Fibroblast of lung (primary cell): Measurements from ENCODE around the gene PAPLN. TPM values are rescaled to one million over a fixed set of nuclear protein-coding genes. Genes with fewer than 3 reads are reported as not detected.
"Not testable (repeated sequence)": the region's sequence is repeated elsewhere in the genome, so short reads cannot be mapped to it uniquely, and the experiment has no call there.

Experiments used
- DNase-seq, 2 donors: peaks; one replicate each; pipeline versions ENCODE4 v3.0.0 to v3.0.0-alpha.2; 2010; ENCODE audit warnings: low read depth in 2 of 2
- H2AFZ ChIP-seq: 2 replicates; pipeline ENCODE4 v1.5.1; 2012; ENCODE audit warnings: low read length, control low read depth, inconsistent platforms
- H3K27ac ChIP-seq: 2 replicates; pipeline ENCODE4 v1.5.1; 2011; ENCODE audit warnings: low read length, control low read depth; ENCODE audit not compliant: insufficient read depth
- H3K27me3 ChIP-seq: 2 replicates; pipeline ENCODE4 v1.5.1; 2011; ENCODE audit warnings: mild to moderate bottlenecking, low read length; ENCODE audit not compliant: control insufficient read depth, insufficient read depth
- H3K36me3 ChIP-seq: 2 replicates; pipeline ENCODE4 v1.5.1; 2011; ENCODE audit warnings: low read length; ENCODE audit not compliant: control insufficient read depth, insufficient read depth
- H3K4me1 ChIP-seq: 2 replicates; pipeline ENCODE4 v1.5.1; 2011; ENCODE audit warnings: low read length; ENCODE audit not compliant: control insufficient read depth, insufficient read depth; ENCODE audit errors: extremely low read depth
- H3K4me2 ChIP-seq: 2 replicates; pipeline ENCODE4 v1.5.1; 2011; ENCODE audit warnings: low read length, control low read depth; ENCODE audit not compliant: insufficient read depth; ENCODE audit errors: extremely low read depth
- H3K4me3 ChIP-seq, 4 experiments: fragments of 200-600 bp in 1 of 4; sonication (generic) in 1 of 4; replicated peaks in 1 of 4; 2 replicates each; pipeline ENCODE4 v1.5.1; 2011 to 2016; ENCODE audit warnings: low read length in 4 of 4, low read depth in 3 of 4, mild to moderate bottlenecking in 3 of 4, control low read depth in 2 of 4, inconsistent platforms in 1 of 4, mixed read lengths in 1 of 4; ENCODE audit not compliant: insufficient read depth in 1 of 4; ENCODE audit errors: control extremely low read depth in 1 of 4
- H3K79me2 ChIP-seq: 2 replicates; pipeline ENCODE4 v1.5.1; 2012; ENCODE audit warnings: mild to moderate bottlenecking, low read length, inconsistent platforms; ENCODE audit not compliant: control insufficient read depth, insufficient read depth
- H3K9ac ChIP-seq: 2 replicates; pipeline ENCODE4 v1.5.1; 2011; ENCODE audit warnings: mild to moderate bottlenecking, low read length, control low read depth; ENCODE audit not compliant: insufficient read depth
- H3K9me3 ChIP-seq: 2 replicates; pipeline ENCODE4 v1.5.1; 2012; ENCODE audit warnings: low read depth, low read length; ENCODE audit not compliant: control insufficient read depth, insufficient read depth
- H4K20me1 ChIP-seq: 2 replicates; pipeline ENCODE4 v1.5.1; 2011; ENCODE audit warnings: low read length; ENCODE audit not compliant: control insufficient read depth, insufficient read depth; ENCODE audit errors: extremely low read depth
- EZH2 ChIP-seq: IDR thresholded peaks from 2 replicates; pipeline ENCODE4 v1.5.1; 2012; ENCODE audit warnings: low read length, control low read depth, mild to moderate bottlenecking; ENCODE audit errors: missing control alignments
- polyA plus RNA-seq, 2 donors: library from polyadenylated mRNA; depleted of rRNA in 1 of 2; stranded (reverse) in 1 of 2; unstranded in 1 of 2; fragments of >200 nt; gene quantifications; 2 replicates each; pipeline ENCODE4 v1.2.1, GENCODE V29; 2011 to 2012; ENCODE audit warnings: missing spikeins in 1 of 2
- total RNA-seq: library from RNA; depleted of rRNA; stranded (reverse); fragments of >200 nt; gene quantifications from 2 replicates; pipeline ENCODE4 v1.2.1, GENCODE V29; 2014
- TF ChIP-seq, protein P1 (sequence below), 2 donors: IDR thresholded peaks in 1 of 2; conservative IDR thresholded peaks in 1 of 2; 1 replicate in 1 of 2; 2 replicates in 1 of 2; pipeline ENCODE4 v1.5.1; 2011 to 2012; ENCODE audit warnings: low read length in 2 of 2, control low read depth in 1 of 2, inconsistent platforms in 1 of 2, low read depth in 1 of 2, mild to moderate bottlenecking in 1 of 2

The PAPLN gene
- total and polyA plus RNA-seq, 2 donors (not counting 1 experiment from before 2014, with no cell fraction given), result 1.3 to 6.9 TPM

- Histone ChIP-seq H2AFZ (no peak overlapping the region), H3K4me3 (no peak overlapping the region), H3K27ac (no peak overlapping the region), H3K4me2 (no peak overlapping the region), H4K20me1 (no peaks in the 10 kb centered on the region), H3K4me1 (no peaks in the 10 kb centered on the region), H3K9me3 (no peaks in the 10 kb centered on the region), H3K9ac (no peak overlapping the region), H3K36me3 (no peaks in the 10 kb centered on the region), H3K79me2 (no peaks in the 10 kb centered on the region), H3K27me3 (no peaks in the 10 kb centered on the region)
- no peak for TF ChIP-seq EZH2
- TF ChIP-seq, protein P1, sequence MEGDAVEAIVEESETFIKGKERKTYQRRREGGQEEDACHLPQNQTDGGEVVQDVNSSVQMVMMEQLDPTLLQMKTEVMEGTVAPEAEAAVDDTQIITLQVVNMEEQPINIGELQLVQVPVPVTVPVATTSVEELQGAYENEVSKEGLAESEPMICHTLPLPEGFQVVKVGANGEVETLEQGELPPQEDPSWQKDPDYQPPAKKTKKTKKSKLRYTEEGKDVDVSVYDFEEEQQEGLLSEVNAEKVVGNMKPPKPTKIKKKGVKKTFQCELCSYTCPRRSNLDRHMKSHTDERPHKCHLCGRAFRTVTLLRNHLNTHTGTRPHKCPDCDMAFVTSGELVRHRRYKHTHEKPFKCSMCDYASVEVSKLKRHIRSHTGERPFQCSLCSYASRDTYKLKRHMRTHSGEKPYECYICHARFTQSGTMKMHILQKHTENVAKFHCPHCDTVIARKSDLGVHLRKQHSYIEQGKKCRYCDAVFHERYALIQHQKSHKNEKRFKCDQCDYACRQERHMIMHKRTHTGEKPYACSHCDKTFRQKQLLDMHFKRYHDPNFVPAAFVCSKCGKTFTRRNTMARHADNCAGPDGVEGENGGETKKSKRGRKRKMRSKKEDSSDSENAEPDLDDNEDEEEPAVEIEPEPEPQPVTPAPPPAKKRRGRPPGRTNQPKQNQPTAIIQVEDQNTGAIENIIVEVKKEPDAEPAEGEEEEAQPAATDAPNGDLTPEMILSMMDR (conservative IDR thresholded peaks at IDR 0.05 in 1 of 2, IDR thresholded peaks at IDR 0.05 in 1 of 2; ENCODE audit: low read depth in 1 of 2, low read length in 2 of 2), result peak; percentile 47 to 71
- DNase-seq, result peak; percentile 20 to 65
Measured at GRCh38 chr14:73295198-73295796, 58.0 kb downstream of the PAPLN start.

GRCh38 chr14:73305499-73305898 is 68.2 kb downstream of the PAPLN start:
- Histone ChIP-seq H4K20me1 (no peaks in the 10 kb centered on the region), H3K4me2 (no peak overlapping the region), H3K27me3 (no peaks in the 10 kb centered on the region), H3K79me2 (no peaks in the 10 kb centered on the region), H3K27ac (no peak overlapping the region), H3K9me3 (no peaks in the 10 kb centered on the region), H2AFZ (no peak overlapping the region), H3K4me3 (no peak overlapping the region), H3K4me1 (no peaks in the 10 kb centered on the region), H3K36me3 (no peaks in the 10 kb centered on the region), H3K9ac (no peak overlapping the region)
- TF ChIP-seq, protein P1 (conservative IDR thresholded peaks at IDR 0.05 in 1 of 2, IDR thresholded peaks at IDR 0.05 in 1 of 2; ENCODE audit: low read depth in 1 of 2, low read length in 2 of 2), result no peak
- no peak for TF ChIP-seq EZH2
- no peak for DNase-seq

DNA sequence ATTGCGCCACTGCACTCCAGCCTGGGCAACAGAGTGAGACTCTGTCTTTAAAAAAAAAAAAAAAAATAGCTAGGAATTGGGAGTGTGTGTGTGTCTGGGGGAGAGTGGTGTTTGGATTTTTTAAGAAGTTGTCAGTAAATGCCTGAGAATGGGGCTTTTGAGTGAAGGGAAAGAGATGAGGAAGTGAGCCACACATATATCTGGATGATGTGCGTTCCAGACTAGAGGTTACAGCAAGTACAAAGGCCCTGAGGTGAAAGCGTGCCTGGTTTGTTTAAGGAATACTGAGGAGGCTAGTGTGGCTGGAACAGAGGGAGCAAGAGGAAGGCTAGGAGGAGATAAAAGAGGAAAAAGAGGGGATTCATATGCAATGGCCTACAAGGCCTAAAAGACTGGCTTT is 70.0 kb downstream of the PAPLN start:
- Histone ChIP-seq H2AFZ (no peak overlapping the region), H3K79me2 (no peaks in the 10 kb centered on the region), H4K20me1 (no peaks in the 10 kb centered on the region), H3K4me2 (no peak overlapping the region), H3K27me3 (no peaks in the 10 kb centered on the region), H3K4me1 (no peaks in the 10 kb centered on the region), H3K27ac (no peak overlapping the region), H3K9ac (no peak overlapping the region), H3K4me3 (no peak overlapping the region), H3K36me3 (no peaks in the 10 kb centered on the region), H3K9me3 (no peaks in the 10 kb centered on the region)
- no peak for TF ChIP-seq EZH2
- TF ChIP-seq, protein P1 (conservative IDR thresholded peaks at IDR 0.05 in 1 of 2, IDR thresholded peaks at IDR 0.05 in 1 of 2; ENCODE audit: low read depth in 1 of 2, low read length in 2 of 2), result no peak
- DNase-seq, result no peak

DNA sequence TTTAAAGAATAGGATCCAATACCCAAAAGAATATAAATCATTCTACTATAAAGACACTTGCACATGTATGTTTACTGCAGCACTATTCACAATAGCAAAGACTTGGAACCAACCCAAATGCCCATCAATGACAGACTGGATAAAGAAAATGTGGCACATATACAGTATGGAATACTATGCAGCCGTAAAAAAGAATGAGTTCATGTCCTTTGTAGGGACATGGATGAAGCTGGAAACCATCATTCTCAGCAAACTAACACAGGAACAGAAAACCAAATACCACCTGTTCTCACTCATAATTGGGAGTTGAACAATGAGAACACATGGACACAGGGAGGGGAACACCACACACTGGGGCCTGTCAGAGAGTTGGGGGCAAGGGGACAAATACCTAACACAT is 71.9 kb downstream of the PAPLN start:
- not testable (repeated sequence) for H3K79me2 ChIP-seq, H3K4me1 ChIP-seq, H2AFZ ChIP-seq, DNase-seq, H3K36me3 ChIP-seq, H3K9ac ChIP-seq, H3K27ac ChIP-seq, H3K4me3 ChIP-seq, H3K9me3 ChIP-seq, H4K20me1 ChIP-seq, H3K4me2 ChIP-seq, H3K27me3 ChIP-seq
